Coronary artery (tissue), 2 donors: ENCODE results near the gene TPT1.
"Not testable (repeated sequence)": the region's sequence is repeated elsewhere in the genome, so short reads cannot be mapped to it uniquely, and the experiment has no call there.

ENCODE experiments used
- DNase-seq: peaks from one replicate; pipeline ENCODE4 v3.0.0-alpha.2; 2017; ENCODE audit warnings: low spot score
- H3K27ac ChIP-seq, 2 donors: fragments of 200-600 bp; sonication (generic); one replicate each; pipeline ENCODE4 v1.5.1; 2016 to 2019
- H3K4me3 ChIP-seq: fragments of 200-600 bp; sonication (generic); 2 replicates; pipeline ENCODE4 v1.5.1; 2016; ENCODE audit warnings: mild to moderate bottlenecking, moderate library complexity
- TF ChIP-seq, protein P1 (sequence below): fragments of 200-600 bp; sonication (generic); IDR thresholded peaks from one replicate; pipeline ENCODE4 v1.5.1; 2019; ENCODE audit warnings: antibody characterized with exemption

Gene TPT1

DNA sequence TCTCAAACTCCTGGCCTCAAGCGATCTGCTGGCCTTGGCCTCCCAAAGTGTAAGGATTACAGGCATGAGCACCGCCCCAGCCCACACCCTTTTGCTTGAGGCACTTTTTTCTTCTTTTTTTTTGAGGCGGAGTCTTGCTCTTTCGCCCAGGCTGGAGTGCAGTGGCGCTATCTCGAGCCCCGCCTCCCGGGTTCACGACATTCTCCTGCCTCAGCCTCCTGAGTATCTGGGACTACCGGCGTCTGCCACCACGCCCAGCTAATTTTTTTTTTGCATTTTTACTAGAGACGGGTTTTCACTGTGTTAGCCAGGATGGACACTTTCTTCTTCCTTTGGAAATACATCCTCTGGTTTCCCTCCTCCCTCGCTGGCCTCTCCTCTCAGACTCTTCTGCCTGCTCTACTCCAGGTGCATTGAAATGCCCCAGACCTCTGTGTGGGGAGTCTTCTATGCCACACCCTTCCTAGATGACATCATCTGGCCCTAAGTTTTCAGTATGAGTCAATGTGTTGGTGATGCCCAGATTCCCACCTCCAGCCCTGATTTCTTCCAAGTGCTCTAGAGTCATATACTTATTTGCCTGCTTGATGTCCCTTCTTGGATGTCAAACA, 20.7 kb upstream of the TPT1 start:
- H3K27ac ChIP-seq = no peak overlapping the region
- DNase-seq = no peak
- H3K4me3 ChIP-seq = no peak overlapping the region
- TF ChIP-seq, protein P1, sequence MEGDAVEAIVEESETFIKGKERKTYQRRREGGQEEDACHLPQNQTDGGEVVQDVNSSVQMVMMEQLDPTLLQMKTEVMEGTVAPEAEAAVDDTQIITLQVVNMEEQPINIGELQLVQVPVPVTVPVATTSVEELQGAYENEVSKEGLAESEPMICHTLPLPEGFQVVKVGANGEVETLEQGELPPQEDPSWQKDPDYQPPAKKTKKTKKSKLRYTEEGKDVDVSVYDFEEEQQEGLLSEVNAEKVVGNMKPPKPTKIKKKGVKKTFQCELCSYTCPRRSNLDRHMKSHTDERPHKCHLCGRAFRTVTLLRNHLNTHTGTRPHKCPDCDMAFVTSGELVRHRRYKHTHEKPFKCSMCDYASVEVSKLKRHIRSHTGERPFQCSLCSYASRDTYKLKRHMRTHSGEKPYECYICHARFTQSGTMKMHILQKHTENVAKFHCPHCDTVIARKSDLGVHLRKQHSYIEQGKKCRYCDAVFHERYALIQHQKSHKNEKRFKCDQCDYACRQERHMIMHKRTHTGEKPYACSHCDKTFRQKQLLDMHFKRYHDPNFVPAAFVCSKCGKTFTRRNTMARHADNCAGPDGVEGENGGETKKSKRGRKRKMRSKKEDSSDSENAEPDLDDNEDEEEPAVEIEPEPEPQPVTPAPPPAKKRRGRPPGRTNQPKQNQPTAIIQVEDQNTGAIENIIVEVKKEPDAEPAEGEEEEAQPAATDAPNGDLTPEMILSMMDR = no peak

DNA sequence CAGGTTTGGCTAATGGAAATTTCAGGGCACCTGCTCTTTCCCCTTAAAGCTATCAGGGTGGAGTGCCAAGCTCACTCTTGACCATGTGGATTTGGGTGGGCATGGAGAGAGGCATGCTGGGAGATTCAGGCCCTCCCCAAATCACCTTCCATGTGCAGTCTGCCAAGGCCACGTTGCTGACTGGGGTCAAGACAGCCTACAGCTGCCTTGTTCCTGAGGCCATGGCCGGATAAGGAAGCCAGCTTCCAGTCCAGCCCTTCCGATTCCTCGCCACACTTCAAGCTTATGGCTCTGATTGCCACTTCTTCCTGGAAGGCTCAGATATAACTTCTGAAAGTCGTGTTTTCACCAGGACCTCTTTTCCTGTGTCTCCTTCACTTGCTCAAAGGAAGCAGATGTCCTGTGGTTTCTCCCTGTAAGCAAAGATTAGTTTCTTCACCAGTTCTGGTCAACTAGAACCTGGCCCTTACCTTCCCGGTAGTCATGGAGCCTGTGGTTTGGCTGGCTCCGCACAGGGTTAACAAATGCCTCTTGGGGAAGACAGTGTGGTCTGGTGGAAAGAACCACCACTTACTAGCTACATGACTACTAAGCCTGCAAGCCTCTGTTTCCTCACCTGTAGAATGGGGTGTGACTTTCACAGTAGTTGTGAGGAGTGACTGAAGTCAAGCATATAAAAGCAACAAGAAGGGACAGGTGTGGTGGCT, 16.1 kb upstream of the TPT1 start:
- DNase-seq = no peak
- TF ChIP-seq, protein P1 = no peak
- H3K4me3 ChIP-seq = no peak overlapping the region
- H3K27ac ChIP-seq = no peak overlapping the region

DNA sequence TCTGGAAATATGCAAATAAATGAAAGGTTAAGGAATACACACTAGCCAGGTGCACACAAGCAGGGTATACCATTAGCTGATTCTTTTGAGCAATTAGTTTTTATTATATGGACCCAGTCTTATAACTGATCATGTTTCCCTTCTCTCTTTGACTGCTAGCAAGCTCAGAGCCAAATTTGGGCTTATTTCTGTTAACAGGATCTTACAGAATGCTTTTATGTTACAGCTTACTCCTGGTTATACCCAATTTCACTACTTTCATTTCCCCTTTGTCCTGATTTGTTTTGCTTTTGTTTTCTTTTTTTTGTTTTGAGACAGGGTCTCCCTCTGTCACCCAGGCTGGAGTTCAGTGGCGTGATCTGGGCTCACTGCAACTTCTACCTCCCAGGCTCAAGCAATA, 12.9 kb upstream of the TPT1 start:
- H3K4me3 ChIP-seq = no peak overlapping the region
- no peak for DNase-seq
- no peak overlapping the region for H3K27ac ChIP-seq
- TF ChIP-seq, protein P1 = no peak

DNA sequence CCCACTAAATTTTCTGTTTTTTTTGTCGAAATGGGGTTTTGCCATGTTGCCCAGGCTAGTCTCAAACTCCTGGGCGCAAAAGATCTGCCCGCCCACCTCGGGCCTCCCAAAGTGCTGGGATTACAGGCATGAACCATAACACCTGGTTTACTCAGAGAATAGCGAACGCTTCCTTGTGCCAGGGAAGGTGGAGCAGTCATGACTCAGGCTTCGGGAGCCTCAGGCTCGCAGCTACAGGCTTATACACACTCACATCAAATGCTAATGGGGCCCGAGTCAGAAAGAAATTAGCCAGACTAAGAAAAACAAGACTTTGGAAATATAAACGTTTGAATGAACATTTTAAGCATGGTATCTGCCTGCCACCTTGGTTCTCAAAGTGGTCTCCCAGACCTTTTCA, 11.0 kb upstream of the TPT1 start:
- H3K4me3 ChIP-seq = no peak overlapping the region
- H3K27ac ChIP-seq = no peak overlapping the region
- no peak for DNase-seq
- TF ChIP-seq, protein P1 = no peak

DNA sequence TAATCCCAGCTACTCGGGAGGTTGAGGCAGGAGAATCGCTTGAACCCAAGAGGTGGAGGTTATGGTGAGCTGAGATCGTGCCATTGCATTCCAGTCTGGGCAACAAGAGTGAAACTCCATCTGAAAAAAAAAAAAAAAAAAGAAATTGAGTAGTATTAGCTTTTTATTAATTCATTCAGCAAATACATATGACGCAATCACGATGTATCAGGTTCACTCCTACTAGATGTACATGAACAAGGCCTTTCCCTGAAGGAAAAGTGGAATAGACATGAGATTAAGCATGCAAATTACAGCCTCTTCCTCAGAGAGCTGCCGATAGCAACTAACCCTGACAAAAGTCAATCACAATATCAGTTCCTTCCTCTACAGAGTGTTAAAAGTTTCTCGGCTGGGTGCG, 9.2 kb upstream of the TPT1 start:
- Histone ChIP-seq H3K4me3 (no peak overlapping the region), H3K27ac (no peak overlapping the region)
- DNase-seq = no peak
- TF ChIP-seq, protein P1 = no peak

DNA sequence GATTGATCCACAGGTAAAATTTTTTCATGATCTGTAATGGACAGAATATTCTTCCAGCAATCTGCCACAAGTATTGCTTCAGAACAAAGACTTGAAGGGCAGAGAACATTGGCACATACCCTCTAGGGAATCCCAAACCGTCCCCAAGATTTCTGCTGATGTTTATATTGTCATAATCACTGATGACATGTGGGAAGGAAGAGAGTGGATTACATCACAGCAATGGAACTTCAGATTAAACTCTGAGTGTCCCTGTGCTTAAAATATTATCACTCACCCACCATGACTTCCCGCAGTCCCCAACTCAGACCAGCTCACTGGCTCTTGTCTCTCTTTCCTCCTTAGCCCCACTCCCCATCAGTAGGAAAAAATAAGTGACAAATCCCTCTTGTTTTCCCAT, 8.5 kb upstream of the TPT1 start:
- DNase-seq = no peak
- TF ChIP-seq, protein P1 = no peak
- Histone ChIP-seq H3K4me3 (no peak overlapping the region), H3K27ac (no peak overlapping the region)

DNA sequence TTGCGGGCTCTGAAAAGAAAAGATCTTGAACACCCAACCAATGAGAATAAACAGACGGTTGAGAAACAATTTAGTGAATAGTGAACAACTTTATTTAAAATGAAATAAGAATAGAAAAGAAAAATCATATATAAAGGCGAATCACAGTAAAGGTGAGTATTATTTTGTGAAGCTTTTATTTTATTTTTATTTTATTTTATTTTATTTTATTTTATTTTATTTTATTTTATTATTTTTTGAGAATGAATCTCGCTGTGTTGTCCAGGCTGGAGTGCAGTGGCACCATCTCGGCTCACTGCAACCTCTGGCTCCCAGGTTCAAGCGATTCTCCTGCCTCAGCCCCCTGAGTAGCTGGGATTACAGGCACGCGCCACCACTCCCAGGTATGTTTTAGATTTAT, 3.1 kb upstream of the TPT1 start:
- H3K4me3 ChIP-seq, DNase-seq, H3K27ac ChIP-seq: not testable (repeated sequence)

DNA sequence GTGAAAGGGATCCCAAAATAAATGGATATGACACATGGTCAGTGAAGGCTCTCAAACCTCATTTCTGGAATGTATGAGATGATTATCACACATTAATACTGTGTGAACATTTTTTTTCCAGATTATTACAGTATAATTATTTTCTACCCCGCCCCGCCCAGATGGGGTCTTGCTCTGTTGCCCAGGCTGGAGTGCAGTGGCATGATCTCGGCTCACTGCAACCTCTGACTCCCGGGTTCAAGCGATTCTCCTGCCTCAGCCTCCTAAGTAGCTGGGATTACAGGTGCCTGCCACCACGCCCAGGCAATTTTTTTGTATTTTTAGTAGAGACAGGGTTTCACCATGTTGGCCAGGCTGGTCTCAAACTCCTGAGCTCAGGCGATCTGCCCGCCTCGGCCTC, 2.1 kb upstream of the TPT1 start:
- not testable (repeated sequence) for DNase-seq, H3K4me3 ChIP-seq
- peak overlapping the region; percentile 99 to 100 for H3K27ac ChIP-seq

DNA sequence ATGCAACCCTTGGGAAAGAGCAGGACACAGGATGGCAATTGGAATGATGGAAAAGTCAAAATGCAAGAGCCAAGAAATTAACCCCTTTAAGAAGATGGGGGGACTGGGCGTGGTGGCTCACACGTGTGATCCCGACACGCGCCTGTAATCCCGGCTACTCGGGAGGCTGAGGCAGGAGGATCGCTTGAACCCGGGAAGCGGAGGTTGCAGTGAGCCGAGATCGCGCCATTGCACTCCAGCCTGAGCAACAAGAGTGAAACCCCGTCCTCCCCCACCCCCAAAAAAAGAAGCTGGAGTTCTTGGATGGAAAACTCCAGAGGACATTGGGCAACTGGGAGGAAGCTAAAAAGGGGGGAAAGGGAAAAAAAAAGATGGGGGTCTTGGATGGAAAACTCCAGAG, 1.7 kb upstream of the TPT1 start:
- H3K27ac ChIP-seq = peak overlapping the region; percentile 99 to 100
- not testable (repeated sequence) for DNase-seq
- H3K4me3 ChIP-seq = peak overlapping the region; percentile 93
